ENCODE data around the gene TLR4.

GRCh38 chr9:117697046-117697445 is 7.2 kb upstream of the TLR4 start:
- TF ChIP-seq LEF1 (IDR thresholded peaks at IDR 0.05; ENCODE audit: borderline replicate concordance): no peak
- no peak for TF ChIP-seq HDGF (IDR thresholded peaks at IDR 0.05; ENCODE audit: borderline replicate concordance)
- no peak for TF ChIP-seq FOXM1 (IDR thresholded peaks at IDR 0.05; ENCODE audit: borderline replicate concordance)
- no peak for TF ChIP-seq ELF4 (IDR thresholded peaks at IDR 0.05)
- no peak for TF ChIP-seq SUZ12 (IDR thresholded peaks at IDR 0.05)
- no peak for TF ChIP-seq PKNOX1 (IDR thresholded peaks at IDR 0.05)
- TF ChIP-seq NFRKB (IDR thresholded peaks at IDR 0.05): no peak
- no peak for TF ChIP-seq BHLHE40 (IDR thresholded peaks at IDR 0.05; ENCODE audit: borderline replicate concordance)
- no peak for TF ChIP-seq SP1 (IDR thresholded peaks at IDR 0.05)
- TF ChIP-seq L3MBTL2 (conservative IDR thresholded peaks at IDR 0.05): no peak
- no peak for TF ChIP-seq TARDBP (IDR thresholded peaks at IDR 0.05)
- TF ChIP-seq FOXK2 (IDR thresholded peaks at IDR 0.05): no peak
